HG03039 (cell line): ENCODE data around the gene GDA.
A peak's percentile ranks its signal among the peaks of the same experiment; 100 is the strongest.
"Not testable (repeated sequence)": the region's sequence is repeated elsewhere in the genome, so short reads cannot be mapped to it uniquely, and the experiment has no call there.

Source experiments
- ATAC-seq: cut with Tn5 transposase; IDR thresholded peaks from one replicate; pipeline ENCODE4 v1.9.1; 2021; ENCODE audit warnings: mild to moderate bottlenecking, moderate library complexity; ENCODE audit not compliant: unreplicated experiment

GDA gene

GRCh38 chr9:72274441-72274840, 125.2 kb downstream of the GDA start:
- no peak for ATAC-seq

DNA sequence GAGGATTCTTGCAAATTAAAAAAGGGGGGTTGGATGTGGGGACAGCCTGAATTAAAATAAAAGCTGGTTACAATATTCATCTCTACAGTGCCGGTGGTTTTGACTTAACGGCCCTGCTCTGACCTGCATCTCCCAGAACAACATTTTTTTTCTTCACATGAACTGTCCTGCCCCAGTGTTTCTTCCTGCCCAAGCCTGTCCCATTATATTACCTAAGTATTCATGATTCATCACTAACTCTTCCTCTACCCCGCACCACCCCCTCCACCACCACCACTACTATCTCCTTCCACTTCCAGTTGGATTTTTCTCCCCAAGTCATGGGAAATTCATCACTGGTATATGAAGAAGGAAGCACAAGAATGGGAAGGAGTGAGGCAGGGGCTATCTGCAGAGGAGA, 125.7 kb downstream of the GDA start:
- ATAC-seq = no peak

DNA sequence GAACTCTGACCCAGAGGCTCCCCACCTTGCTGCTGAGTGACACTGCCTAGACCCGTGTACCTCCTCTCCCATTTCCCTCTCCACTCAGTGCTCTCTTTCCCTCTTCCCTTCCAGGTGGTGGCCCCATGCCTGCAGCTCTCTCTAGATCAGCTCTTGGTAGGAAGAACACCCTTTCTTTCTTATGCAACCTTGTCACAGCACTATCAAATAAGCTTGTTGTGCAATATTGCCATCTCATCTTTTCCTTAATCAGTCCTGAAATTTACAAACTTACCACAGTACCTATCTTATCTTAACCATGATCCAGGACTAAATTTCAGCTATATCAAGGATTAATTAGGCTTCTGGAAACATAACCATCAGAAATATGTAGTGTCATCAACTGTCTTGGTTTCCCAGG, 127.2 kb downstream of the GDA start:
- no peak for ATAC-seq

- ATAC-seq = peak; percentile 67
These were observed 129.7 kb downstream of the GDA start for GRCh38 chr9:72278959-72279358.

GRCh38 chr9:72280913-72281500, 131.8 kb downstream of the GDA start:
- peak; percentile 79 for ATAC-seq

- no peak for ATAC-seq
These were observed 140.2 kb downstream of the GDA start for GRCh38 chr9:72289401-72289800.

GRCh38 chr9:72290311-72290710, 141.1 kb downstream of the GDA start:
- no peak for ATAC-seq

- ATAC-seq = not testable (repeated sequence)
These were observed 142.3 kb downstream of the GDA start for GRCh38 chr9:72291576-72291975.

GRCh38 chr9:72292256-72292682, 143.0 kb downstream of the GDA start:
- ATAC-seq = no peak

DNA sequence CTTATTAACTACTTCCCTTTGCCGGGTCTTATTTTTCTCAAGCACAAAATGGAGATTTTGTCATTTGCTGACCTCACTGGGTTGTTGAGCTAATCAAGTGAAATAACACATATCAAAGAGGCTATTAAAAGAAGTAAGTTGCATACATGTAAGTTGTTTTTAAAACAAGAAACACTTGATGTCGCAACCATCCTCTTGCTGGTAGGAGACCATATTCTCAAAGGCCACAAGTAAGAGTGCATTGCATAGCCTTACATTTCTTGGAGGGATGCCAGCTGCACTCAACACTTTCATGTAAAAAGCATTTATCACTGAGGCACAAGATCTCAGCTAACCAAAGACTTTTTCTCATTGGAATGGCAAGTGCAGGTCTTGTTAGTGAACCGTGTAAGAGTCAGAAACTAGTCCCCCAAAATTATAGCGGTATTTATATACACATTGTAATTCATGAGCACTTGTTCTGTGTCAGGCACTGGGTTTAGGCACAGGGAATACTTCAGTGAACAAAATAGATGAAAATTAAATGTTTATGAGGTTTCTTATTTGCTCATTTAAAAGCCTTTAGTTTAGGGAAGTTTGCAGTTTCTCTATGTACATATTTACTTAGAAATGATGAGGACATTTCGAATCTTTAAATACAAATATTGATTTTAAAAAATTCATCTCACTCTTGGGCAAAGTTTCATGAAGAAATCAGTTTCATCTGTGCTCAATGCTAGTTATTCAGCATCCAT, 143.8 kb downstream of the GDA start:
- ATAC-seq = no peak

DNA sequence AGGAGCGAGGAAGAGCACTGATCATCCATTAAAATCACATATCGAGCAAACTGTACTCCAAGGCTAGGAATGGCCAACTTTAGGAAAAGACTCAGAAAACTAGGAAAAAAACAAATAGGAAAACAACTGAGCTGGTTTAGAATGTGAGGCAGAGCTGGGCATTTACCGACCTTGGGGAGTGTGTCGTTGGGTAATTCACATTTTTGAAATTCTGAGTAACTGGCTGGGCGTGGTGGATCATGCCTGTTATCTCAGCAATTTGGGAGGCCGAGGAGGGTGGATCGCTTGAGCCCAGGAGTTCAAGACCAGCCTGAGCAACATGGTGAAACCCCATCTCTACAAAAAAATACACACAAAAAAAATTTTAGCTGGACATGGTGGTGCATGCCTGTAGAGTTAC, 145.7 kb downstream of the GDA start:
- ATAC-seq = no peak

DNA sequence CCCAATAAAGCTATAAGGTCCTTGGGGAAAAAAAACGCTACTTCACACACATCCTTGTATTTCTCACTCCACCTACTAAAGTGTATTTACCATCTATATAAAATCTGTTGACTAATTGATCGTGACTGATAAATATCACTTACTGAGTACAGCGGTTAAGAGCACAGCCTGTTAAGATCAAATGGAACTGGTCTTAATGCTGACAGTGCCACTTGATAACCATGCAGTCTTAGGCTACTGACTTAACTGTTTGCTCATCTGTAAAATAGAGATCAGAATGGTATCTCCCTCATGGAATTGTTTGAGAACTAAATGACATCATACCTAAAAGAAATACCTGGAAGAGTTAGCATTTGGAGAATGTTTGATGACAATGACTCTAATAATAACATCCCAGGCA, 148.3 kb downstream of the GDA start:
- ATAC-seq = no peak

GRCh38 chr9:72299017-72299603, 149.9 kb downstream of the GDA start:
- ATAC-seq = no peak

DNA sequence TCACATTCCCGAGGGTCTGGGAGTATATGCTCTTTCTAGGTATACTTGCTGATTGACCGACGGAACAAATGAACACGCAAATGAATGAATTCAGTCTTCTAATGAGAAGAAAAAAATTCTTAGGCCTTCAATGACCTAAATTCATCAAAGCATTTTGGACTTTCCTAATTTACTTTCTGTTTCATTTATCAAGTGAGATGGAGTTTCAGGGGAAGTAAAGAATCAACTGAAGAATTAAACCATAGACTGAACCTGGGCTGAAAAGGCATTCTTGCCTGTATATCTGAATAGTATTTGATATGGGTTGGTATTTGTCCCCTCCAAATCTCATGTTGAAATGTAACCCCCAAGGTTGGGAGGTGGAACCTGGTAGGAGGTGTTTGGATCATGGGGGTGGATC, 151.6 kb downstream of the GDA start:
- ATAC-seq = no peak
